AG20443 (cell line): ENCODE measurements around the gene RIPK4.

Experiments used
- DNase-seq: peaks from one replicate; pipeline ENCODE4 v3.0.0; 2012; ENCODE audit warnings: low spot score, mixed read lengths

The RIPK4 gene

GRCh38 chr21:41766883-41767605 lies at the start of gene RIPK4:
RIPK4 (minus strand) TSS chr21:41767052; CDS start chr21:41767041, 11 bp downstream.
- peak; percentile 91 for DNase-seq

DNA sequence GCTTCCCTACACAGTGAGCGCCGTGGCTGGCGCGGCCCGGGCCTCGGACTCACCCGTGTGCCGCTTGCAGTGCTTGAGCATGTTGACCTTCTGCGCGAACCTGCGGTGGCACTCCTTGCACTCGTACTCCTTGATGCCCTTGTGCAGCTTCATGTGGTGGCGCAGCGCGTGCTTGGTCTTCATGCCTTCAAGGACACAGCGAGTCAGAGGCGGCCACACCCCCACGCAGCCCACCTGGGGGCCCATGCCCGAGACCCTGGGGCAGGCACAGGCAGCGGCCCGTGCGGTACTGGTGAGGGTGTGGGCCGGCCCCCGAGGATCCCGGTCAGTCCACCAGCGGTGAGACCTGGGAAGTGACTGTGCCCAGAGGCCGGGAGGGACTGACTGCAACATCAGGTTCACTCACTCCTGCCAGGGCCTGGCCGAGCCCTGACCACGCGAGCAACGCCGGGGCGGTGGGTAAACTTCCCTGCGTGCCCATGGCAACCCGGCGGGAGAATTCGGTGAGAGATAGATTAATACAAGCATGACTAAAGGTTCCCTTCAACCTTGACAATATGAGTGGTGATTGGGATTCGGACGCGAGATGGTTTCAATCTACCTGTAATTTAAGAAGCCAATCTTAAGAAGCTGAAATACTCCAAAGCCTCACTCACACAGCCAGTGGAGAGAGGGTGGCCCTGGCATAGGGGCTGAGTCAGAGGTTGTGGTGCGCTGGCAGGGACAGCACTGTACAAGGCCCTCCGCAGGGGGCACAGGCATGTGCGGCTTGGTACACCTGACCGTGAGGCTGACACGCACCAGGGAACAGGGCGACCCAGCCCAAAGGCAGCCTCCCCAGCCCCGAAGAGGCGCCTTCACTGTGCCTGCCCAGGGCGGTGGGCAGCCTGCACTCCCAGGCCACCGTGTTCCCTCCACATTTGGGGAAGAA lies 49.1 kb upstream of the RIPK4 start:
- DNase-seq, result no peak

GRCh38 chr21:41813226-41813625 lies 46.4 kb upstream of the RIPK4 start:
- no peak for DNase-seq

DNA sequence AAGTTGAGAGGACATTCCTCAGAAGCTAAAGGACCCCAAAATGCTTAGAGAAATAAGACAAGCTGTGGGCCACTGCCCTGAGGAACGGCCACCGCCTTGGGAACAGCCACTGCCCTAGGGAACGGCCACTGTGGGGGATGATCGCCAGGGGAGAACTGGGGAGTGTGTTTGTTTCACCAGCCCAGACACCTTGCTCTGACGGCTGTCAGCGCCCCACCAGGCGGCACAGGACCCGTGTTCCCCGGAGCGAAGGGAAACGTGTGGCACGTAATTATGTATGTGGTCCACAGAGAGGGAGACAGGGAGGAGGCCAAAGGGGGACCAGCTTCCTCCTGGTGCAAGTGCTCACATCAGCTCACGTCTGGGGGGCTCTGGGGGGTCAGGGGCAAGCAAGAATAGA lies 45.8 kb upstream of the RIPK4 start:
- DNase-seq, result no peak

DNA sequence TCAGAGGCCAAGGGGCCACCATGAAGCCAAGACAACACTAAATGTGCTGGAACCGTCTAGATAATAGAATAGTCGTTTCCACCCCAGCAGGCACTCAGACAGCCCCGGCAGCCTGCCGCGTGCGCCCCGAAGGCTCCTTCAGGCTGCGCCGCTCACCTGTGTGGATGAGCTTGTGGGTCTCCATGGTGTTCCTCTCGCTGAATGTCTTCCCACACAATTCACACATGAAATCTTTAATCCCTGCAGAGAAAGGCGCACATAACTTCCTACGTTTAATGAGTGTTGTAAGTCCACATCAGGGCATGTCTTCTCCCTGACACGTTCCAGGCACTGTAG lies 43.7 kb upstream of the RIPK4 start:
- no peak for DNase-seq

DNA sequence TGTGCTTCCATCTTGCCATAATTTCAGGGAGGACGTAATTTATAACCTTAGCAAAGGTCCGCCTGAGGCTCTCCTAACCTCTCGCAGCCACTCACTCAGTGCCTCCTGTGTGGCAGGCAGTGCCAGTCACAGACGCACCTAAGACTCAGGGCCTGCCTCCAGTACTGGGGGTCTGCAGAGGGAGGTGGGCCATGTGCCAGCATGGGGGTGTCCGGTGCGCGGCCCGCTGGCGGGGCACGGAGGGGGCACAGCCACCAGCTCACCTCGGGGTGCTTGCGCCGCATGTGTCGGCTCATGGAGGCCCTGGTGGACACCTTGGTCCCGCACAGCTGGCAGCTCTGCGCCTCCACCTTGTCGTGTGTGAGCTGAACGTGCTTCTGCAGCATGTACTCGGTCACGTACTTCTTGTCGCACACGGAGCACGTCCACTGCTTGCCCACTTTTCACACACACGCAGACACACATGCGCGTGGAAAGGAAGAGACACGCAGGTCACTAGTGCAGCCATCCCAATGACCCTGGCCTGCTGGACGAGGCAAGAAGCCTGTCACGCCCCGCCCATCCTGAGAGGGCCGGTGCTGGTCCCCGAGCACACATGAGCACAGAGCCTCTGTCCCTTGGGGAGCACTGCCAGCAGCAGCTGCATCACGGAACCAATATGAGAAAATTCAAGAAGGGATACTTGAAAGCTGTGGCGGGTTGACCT lies 43.2 kb upstream of the RIPK4 start:
- no peak for DNase-seq

GRCh38 chr21:41808846-41809245 lies 42.0 kb upstream of the RIPK4 start:
- DNase-seq, result no peak

DNA sequence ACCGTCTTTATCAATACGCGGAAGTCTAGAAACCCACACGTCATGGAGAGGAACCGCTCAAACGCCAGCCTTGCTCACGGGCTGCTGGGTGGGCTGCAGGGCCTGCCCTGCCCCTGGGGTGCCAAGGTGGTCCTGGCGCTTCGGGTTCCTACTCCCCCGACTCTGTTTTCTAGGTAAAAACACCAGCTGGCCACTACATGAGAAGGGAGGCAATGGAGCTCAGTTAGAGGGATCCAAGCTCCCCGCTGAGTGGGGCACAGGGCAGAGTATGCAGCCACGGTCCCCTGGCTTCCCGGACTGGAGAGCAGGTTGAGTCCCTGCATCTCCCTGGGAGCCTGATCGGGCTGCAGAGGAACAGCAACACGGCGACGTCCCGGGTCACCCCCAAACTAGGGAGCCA lies 41.2 kb upstream of the RIPK4 start:
- no peak for DNase-seq

DNA sequence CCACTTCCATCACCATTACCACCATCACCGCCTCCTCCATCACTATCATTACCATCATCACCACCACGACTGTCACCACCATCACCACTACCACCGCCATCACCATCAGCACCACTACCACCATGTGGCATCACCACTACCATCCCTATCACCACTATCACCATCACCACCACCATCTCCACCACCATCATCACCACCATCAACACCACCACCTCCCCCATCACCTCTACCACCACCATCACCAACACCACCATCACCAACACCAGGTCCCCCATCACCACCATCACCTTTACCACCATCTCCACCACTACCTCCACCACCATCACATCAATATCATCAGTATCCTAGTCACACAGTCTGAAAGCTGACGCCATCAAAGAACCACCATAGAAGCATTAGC lies 39.9 kb upstream of the RIPK4 start:
- no peak for DNase-seq

DNA sequence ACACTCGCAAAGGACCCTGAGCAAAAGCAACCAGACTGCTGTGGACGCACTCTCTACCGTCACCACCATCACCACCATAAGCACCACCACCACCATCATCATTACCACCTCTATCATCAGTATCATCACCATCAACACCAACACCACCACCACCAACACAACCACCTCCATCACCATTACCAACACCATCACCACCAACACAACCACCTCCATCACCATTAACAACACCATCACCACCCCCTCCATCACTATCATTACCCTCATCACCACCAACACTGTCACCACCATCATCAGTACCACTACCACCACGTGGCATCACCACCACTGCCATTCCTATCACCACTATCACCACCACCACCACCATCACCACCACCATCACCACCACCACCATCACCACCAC lies 38.8 kb upstream of the RIPK4 start:
- DNase-seq, result no peak

- no peak for DNase-seq
Observed at GRCh38 chr21:41805038-41805437, 38.2 kb upstream of the RIPK4 start.

- DNase-seq, result no peak
Observed at GRCh38 chr21:41804381-41804780, 37.5 kb upstream of the RIPK4 start.

DNA sequence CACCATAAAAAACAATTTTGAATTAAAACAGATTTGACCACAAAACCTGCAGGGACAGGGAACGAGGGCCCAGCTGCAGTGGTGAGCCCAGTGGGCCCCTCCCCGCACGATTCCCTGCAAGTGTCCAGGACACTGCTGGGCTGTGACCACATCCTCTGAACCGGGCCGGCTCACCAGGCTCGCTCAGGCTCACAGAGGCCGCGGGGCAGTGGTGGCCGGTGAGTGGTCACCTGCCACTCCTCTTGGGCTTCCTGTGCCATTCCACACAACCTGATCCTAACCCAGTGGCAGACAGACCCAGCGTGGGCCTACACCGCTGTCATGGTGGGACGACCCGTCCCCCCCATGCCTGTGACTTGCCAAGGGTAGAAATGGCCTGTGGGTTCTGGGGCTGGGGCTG lies 36.5 kb upstream of the RIPK4 start:
- DNase-seq, result peak; percentile 35

DNA sequence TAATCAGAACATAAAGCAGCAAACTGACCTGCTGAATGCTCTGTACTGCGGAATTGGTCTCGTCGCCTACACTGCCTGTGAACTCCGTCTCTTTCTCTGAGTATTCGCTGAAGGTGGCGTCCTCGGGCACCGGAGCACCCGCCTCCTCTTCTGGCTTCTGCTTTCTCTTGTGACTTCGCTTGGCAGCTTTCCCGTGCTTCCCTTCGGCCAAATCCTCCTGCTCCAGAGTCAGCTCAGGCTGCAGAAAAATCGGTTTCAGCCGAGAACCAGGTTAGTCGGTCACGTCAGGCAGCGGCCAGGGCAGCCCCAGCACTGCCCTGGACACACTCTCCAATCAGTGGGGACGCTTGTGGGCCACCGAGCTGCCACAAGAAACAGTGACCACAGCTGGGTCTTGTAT lies 35.8 kb upstream of the RIPK4 start:
- peak; percentile 68 for DNase-seq

DNA sequence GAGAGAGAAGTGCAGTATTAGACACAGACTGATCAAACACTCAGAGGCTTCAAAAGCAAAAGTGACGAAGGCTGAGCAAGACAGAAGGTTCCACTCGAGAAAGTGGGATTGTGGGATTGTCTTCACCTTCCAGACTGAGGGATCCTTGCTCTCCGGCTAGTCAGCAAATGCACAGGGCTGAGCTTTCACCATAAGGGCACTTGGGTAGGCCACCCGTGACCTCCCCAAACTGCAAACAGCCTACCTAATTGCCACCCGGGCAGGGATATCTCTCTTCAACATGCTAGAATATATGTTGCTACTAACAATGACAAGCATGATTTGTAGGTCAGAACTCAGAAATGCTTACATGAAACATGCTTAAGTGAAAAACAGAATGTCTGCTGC lies 35.3 kb upstream of the RIPK4 start:
- no peak for DNase-seq

DNA sequence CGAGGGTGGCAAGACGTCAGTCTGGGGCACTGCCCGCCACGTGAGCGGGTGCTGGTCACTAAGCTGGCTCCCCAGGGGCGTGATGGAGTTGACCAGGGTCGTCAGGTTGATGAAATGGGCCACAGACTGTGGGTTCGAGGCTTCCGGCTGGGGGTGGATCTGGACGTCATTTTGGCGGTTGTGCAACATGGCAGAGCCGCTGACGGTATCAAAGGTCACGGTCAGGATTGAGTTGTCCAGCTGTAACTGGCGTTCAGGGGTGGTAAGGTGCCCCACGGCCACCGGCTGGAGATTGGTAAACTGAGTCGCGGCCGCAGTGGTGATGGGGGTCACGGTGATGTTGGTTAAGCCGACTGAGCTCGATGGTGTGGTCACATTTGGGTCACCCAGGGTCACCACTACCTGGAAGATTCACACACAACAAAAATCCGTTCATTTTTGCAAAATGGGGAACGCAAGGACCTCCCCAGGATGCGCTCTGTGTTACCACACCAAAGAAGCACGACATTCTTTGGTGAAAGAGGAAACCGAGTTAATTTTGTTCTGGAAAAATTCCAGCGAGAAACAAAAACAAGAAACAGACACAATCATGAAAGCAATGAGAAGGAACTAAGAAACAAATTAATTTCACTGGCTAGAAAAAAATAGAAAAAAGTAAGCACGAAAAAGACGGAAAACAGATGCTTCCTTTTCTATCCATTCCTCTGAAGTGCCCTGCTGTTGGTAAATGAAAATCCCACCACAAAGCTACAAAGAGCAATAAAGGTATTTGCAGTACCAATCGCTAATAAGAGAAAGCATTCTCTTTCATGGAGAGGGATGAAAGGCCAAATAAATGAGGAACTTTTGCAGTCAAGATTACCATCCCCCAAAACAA lies 34.7 kb upstream of the RIPK4 start:
- DNase-seq, result no peak

GRCh38 chr21:41800425-41801320 lies 33.8 kb upstream of the RIPK4 start:
- no peak for DNase-seq

DNA sequence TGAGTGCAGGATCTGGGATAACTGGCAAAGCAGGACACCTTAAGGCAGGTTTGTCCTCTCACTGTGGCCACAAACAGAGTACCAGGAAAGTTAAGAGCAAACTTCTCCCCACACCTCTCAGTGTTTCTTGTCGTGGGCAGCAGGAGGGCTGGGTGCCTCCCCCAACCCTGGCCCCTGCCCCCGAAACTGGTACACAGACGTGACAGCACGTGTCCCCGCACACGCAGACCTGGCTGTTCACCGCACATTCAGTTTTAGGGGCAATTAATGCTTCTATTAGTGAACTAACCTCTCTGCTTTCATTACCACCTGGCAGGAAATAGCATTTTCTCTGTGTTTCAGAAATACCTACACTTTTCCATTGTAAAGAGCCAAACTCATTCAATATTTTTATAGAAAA lies 32.9 kb upstream of the RIPK4 start:
- DNase-seq, result no peak

DNA sequence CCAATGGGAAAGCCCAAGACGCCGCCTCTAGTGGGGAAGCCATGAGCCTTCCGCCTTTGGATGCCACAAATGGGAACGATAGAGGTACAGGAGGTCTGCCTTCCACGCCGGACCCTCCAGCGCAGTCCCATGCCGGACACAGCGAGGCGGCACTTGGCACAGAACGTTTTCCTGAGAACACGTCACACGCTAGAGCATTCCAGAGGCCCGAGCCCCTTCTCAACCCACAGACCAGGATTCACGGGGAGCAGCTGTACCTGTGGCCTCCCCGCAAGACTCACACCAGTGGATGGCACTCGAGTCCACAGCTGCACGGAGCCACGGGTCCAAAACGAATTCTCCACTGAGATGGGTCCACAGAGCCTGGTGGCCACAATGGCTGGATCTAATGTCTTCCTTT lies 31.5 kb upstream of the RIPK4 start:
- no peak for DNase-seq

DNA sequence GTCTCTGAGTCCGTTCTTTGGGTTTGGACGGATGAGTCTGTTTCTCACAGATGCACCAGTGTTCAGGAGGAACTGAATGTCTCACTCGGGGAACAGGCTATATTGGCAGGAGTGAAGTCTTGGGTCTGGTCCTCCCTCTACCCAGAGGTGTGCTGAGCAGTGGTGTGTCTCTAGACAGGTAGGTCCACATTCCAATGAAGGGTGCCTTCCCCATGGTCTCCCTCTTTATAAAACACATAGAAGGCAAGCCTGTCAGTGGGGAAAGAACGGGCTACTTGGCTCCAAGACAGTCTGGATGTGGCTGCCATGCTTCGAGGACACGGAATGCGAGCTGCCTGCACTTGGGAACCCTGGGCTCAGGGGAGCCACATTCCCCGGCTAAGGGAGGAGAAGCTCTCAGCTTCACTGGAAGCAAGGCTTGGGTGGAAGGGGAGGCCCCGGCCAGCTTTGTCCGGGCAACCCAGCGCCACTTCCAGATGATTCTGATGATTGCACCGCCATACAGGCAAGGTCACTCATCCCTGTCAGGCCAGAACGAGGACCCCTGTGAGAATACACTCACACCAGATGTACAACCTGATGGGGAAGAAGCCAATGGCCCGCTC lies 29.7 kb upstream of the RIPK4 start:
- no peak for DNase-seq
